Measurements from ENCODE around the gene CNOT9. TPM values are rescaled to one million over a fixed set of nuclear protein-coding genes. Genes with fewer than 3 reads are reported as not detected.

The CNOT9 gene
- total and polyA plus RNA-seq, 2 of the 13 experiments (the other 11 are each of a cell fraction or from before 2014, with no cell fraction given): 82.6 to 92.4 TPM

DNA sequence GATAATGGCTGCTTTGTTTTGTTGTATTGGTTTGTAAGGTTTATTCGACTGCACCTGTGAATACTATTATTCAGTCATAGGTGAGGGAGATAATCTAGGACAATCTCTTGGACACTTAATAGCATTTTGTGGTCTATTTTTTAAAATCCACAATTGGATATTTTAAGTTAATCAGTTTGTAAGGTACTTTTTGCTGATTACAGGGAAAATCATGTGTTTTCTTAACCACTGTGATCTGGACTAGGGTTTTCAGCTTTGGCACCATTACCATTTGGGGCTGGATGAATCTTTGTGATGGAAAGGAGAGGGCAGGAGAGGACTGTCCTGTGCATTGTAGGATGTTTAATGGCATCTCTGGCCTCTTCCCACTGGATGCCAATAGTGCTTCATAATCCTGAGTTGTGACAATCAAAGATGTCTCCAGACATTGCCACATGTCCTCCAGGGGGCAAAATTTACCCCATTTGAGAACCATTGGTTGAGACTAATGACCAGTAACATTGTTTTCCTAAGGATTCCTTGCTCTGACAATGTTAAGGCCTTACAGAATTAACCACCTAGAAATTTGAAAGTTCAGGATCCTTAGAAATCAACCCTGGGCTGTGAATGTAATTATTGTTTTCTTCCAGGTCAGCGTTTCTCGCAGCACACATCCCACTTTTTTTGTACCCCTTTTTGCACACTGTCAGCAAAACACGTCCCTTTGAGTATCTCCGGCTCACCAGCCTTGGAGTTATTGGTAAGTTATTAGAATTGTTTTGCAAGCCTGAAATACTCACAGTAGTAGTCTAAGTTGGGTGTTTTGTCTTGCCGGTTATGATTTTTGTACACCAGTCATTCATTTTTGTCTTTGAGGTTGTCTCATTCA, 15.6 kb downstream of the CNOT9 start:
- POLR2A ChIA-PET: no interaction called here
- no peak for FAIRE-seq
- TF ChIP-seq MBD4 (IDR thresholded peaks at IDR 0.05; ENCODE audit: borderline replicate concordance, low read length) (0 out of 2 replicates have a peak, but pooled peaks have one; percentile 14), MAFK (conservative IDR thresholded peaks at IDR 0.05 in 1 of 2, IDR thresholded peaks at IDR 0.05 in 1 of 2; ENCODE audit: low read length in 2 of 2) (peak; percentile 83 to 92), MAFF (IDR thresholded peaks at IDR 0.05; ENCODE audit: low read depth, low read length) (peak; percentile 87), POLR2AphosphoS5 (IDR thresholded peaks at IDR 0.05; ENCODE audit: low read depth, low read length) (0 out of 2 replicates have a peak, but pooled peaks have one; percentile 24), ZNF274 (CRISPR knock-in tag; IDR thresholded peaks at IDR 0.05) (no peak), THAP11 (CRISPR knock-in tag; IDR thresholded peaks at IDR 0.05) (no peak)
- TF ChIP-seq, protein P1, sequence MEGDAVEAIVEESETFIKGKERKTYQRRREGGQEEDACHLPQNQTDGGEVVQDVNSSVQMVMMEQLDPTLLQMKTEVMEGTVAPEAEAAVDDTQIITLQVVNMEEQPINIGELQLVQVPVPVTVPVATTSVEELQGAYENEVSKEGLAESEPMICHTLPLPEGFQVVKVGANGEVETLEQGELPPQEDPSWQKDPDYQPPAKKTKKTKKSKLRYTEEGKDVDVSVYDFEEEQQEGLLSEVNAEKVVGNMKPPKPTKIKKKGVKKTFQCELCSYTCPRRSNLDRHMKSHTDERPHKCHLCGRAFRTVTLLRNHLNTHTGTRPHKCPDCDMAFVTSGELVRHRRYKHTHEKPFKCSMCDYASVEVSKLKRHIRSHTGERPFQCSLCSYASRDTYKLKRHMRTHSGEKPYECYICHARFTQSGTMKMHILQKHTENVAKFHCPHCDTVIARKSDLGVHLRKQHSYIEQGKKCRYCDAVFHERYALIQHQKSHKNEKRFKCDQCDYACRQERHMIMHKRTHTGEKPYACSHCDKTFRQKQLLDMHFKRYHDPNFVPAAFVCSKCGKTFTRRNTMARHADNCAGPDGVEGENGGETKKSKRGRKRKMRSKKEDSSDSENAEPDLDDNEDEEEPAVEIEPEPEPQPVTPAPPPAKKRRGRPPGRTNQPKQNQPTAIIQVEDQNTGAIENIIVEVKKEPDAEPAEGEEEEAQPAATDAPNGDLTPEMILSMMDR (CRISPR knock-in tag; IDR thresholded peaks at IDR 0.05): peak; percentile 22; the same call in 1 of the 2 replicates
- TF ChIP-seq, protein P2, sequence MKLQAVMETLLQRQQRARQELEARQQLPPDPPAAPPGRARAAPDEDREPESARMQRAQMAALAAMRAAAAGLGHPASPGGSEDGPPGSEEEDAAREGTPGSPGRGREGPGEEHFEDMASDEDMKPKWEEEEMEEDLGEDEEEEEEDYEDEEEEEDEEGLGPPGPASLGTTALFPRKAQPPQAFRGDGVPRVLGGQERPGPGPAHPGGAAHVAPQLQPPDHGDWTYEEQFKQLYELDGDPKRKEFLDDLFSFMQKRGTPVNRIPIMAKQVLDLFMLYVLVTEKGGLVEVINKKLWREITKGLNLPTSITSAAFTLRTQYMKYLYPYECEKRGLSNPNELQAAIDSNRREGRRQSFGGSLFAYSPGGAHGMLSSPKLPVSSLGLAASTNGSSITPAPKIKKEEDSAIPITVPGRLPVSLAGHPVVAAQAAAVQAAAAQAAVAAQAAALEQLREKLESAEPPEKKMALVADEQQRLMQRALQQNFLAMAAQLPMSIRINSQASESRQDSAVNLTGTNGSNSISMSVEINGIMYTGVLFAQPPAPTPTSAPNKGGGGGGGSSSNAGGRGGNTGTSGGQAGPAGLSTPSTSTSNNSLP (IDR thresholded peaks at IDR 0.05; ENCODE audit: low read depth, low read length): no peak

More for the DNA sequence above, 15.6 kb downstream of the CNOT9 start:
- no peak overlapping the region for H3K4me3 ChIP-seq (replicated peaks in 1 of 3; ENCODE audit: insufficient read depth in 1 of 3, low read depth in 2 of 3, low read length in 3 of 3)
- BruUV-seq (replicated peaks): no TSS peak
- 98% methylated on average over 6 of the region's 6 CpGs for WGBS (ENCODE audit: low lambda C conversion rate)
- no peak overlapping the region for H3K9ac ChIP-seq (ENCODE audit: insufficient read depth, low read depth, low read length)
- peaks cover 21 to 77% of the 10 kb centered on the region in 2 experiments for H3K36me3 ChIP-seq (replicated peaks in 1 of 2; ENCODE audit: control insufficient read depth in 1 of 2, insufficient read depth in 2 of 2, low read length in 2 of 2)
- H2AFZ ChIP-seq (ENCODE audit: low read length): no peak overlapping the region
- H4K20me1 ChIP-seq (ENCODE audit: insufficient read depth, low read length): no peaks in the 10 kb centered on the region
- DNase-seq (ENCODE audit: low spot score) (no peak), ATAC-seq (peak; percentile 63)
- intact Hi-C loops (cut with micrococcal nuclease; ENCODE audit: unreplicated experiment) (loop anchor here (1.0 kb wide), 1 partner anchor 64 kb away; no protein-coding TSS in a partner anchor), in situ Hi-C loops (cut with HindIII; ENCODE audit: extremely low pct_ligation_motif_present, low pct_unique_long_range_greater_than_20kb) (no loop called here)
- CTCF ChIA-PET (ENCODE audit: low intra/inter-chr PET ratio, low total read pairs): no interaction called here
- no peak overlapping the region for H3K27ac ChIP-seq (ENCODE audit: extremely low read length, insufficient read depth, low read length)
- H3K27me3 ChIP-seq (ENCODE audit: control insufficient read depth in 1 of 2, insufficient read depth in 2 of 2, low read length in 2 of 2): no peaks in the 10 kb centered on the region
- no peaks in the 10 kb centered on the region for H3K9me3 ChIP-seq (ENCODE audit: low read length)
- H3K4me2 ChIP-seq (ENCODE audit: low read depth, low read length): no peak overlapping the region
- H3K79me2 ChIP-seq (ENCODE audit: insufficient read depth, low read length): peaks cover 4% of the 10 kb centered on the region
- no peaks in the 10 kb centered on the region for H3K4me1 ChIP-seq (ENCODE audit: insufficient read depth, low read length)

All from HepG2 (cell line).